Duodenal mucosa (tissue), 2 donors: ENCODE data around the gene OR56A3.

Source experiments
- H3K27ac ChIP-seq: one replicate; pipeline ENCODE4 v1.7.0; 2013; ENCODE audit warnings: low read depth, low read length
- H3K27me3 ChIP-seq, 2 donors: one replicate each; pipeline ENCODE4 v1.7.0; 2013; ENCODE audit warnings: low read length in 2 of 2, control low read depth in 1 of 2; ENCODE audit not compliant: insufficient read depth in 2 of 2, control insufficient read depth in 1 of 2
- H3K36me3 ChIP-seq, 2 donors: one replicate each; pipeline ENCODE4 v1.7.0; 2013; ENCODE audit warnings: low read length in 2 of 2, control low read depth in 1 of 2; ENCODE audit not compliant: insufficient read depth in 2 of 2, control insufficient read depth in 1 of 2
- H3K4me1 ChIP-seq, 2 donors: one replicate each; pipeline ENCODE4 v1.7.0; 2013; ENCODE audit warnings: low read length in 2 of 2, control low read depth in 1 of 2; ENCODE audit not compliant: insufficient read depth in 2 of 2, control insufficient read depth in 1 of 2
- H3K4me3 ChIP-seq, 2 donors: one replicate each; pipeline ENCODE4 v1.7.0; 2013; ENCODE audit warnings: low read length in 2 of 2, low read depth in 1 of 2
- H3K9ac ChIP-seq, 2 donors: one replicate each; pipeline ENCODE4 v1.7.0; 2013; ENCODE audit warnings: low read length in 2 of 2, low read depth in 1 of 2
- H3K9me3 ChIP-seq, 2 donors: one replicate each; pipeline ENCODE4 v1.7.0; 2013; ENCODE audit warnings: low read length in 2 of 2, control low read depth in 1 of 2; ENCODE audit not compliant: control insufficient read depth in 1 of 2

The OR56A3 gene

DNA sequence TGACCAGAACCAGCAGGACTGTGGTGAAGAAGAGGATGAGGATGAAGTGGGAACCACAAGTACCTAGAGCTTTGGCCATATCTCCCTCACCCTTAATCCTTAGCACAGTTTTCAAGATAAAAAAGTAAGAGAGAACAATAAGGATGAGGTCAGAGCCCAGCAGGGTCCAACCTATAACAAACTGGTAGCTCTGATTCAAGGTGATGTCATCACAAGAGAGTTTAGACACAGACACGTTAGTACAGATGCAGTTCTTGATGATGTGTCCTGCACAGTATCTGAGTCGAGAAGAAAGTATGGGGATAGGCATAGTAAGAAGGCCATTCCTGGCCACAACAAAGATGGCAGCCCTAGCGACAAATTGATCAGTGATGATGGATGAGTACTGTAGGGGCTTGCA, 25.7 kb downstream of the OR56A3 start:
- H3K27me3 ChIP-seq, result no peaks in the 10 kb centered on the region
- H3K9ac ChIP-seq, result no peak overlapping the region
- peaks cover 0 to 4% of the 10 kb centered on the region in 2 donors for H3K9me3 ChIP-seq
- H3K36me3 ChIP-seq, result no peaks in the 10 kb centered on the region
- H3K4me1 ChIP-seq, result no peaks in the 10 kb centered on the region
- no peak overlapping the region for H3K27ac ChIP-seq
- no peak overlapping the region for H3K4me3 ChIP-seq

GRCh38 chr11:5968394-5968793, 26.3 kb downstream of the OR56A3 start, which contains the start of gene OR56A5:
TSS of gene OR56A5 (minus strand) at chr11:5968494. CDS start at chr11:5968494, 0 bp downstream.
- no peaks in the 10 kb centered on the region for H3K4me1 ChIP-seq
- no peak within 1 kb of the TSS for H3K4me3 ChIP-seq
- no peaks in the 10 kb centered on the region for H3K27me3 ChIP-seq
- H3K9me3 ChIP-seq, result peaks cover 0 to 4% of the 10 kb centered on the region in 2 donors
- H3K27ac ChIP-seq, result no peak within 1 kb of the TSS
- H3K9ac ChIP-seq, result no peak within 1 kb of the TSS
- no peaks in the 10 kb centered on the region for H3K36me3 ChIP-seq

- Histone ChIP-seq H3K4me3 (no peak overlapping the region), H3K36me3 (no peaks in the 10 kb centered on the region), H3K27me3 (no peaks in the 10 kb centered on the region), H3K4me1 (no peaks in the 10 kb centered on the region), H3K9ac (no peak overlapping the region), H3K9me3 (no peaks in the 10 kb centered on the region), H3K27ac (no peak overlapping the region)
Observed at GRCh38 chr11:5973530-5973929, 31.5 kb downstream of the OR56A3 start.

DNA sequence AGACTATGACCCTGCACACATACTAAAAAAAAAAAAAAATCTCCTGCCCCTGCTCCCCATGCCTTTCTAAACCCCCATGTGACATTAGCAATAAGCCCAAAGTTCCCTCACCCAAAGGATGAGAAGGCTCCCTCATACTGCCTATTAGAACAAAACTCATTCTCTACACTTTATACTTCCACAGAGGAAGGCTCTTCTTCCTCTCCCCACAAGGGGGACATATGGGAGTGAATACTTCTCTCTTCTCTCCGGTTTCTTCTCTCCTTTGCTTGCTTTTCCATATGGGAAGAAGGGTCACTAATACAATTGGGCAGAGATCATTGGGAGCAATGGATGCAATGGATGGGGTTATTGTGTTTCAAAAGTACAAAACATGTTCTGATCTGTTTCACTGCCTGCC, 41.4 kb downstream of the OR56A3 start:
- Histone ChIP-seq H3K4me3 (no peak overlapping the region), H3K36me3 (no peaks in the 10 kb centered on the region), H3K27ac (no peak overlapping the region), H3K27me3 (peaks cover 0 to 6% of the 10 kb centered on the region in 2 donors), H3K9ac (no peak overlapping the region), H3K9me3 (peaks cover 0 to 4% of the 10 kb centered on the region in 2 donors), H3K4me1 (no peaks in the 10 kb centered on the region)

DNA sequence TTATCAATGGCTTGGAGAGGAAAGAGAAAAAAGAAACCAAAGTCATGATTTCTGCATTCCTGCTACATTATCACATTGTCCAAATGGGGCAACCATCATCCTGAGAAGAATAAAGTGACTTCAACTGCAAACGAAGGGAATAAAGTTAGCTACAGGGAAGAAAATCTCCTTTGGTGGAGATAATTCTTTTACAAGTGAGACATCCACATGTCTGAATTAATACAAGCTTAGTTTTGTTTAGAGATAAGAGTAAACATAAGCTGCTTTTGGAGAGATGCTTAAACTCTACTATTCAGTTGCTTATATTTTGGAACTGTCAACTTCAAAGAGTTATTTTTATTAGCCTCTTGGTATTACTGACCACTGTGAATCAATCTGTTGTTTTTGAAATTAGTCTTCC, 44.8 kb downstream of the OR56A3 start, which contains the start of gene OR52L1:
OR52L1 (minus strand) TSS at position 101 of the 400 bp plus-strand sequence; CDS start at position 46, 55 bp downstream.
- no peak within 1 kb of the TSS for H3K4me3 ChIP-seq
- no peak within 1 kb of the TSS for H3K9ac ChIP-seq
- peaks cover 5% of the 10 kb centered on the region in 2 donors for H3K27me3 ChIP-seq
- no peaks in the 10 kb centered on the region for H3K36me3 ChIP-seq
- no peaks in the 10 kb centered on the region for H3K4me1 ChIP-seq
- peaks cover 0 to 3% of the 10 kb centered on the region in 2 donors for H3K9me3 ChIP-seq
- no peak within 1 kb of the TSS for H3K27ac ChIP-seq

DNA sequence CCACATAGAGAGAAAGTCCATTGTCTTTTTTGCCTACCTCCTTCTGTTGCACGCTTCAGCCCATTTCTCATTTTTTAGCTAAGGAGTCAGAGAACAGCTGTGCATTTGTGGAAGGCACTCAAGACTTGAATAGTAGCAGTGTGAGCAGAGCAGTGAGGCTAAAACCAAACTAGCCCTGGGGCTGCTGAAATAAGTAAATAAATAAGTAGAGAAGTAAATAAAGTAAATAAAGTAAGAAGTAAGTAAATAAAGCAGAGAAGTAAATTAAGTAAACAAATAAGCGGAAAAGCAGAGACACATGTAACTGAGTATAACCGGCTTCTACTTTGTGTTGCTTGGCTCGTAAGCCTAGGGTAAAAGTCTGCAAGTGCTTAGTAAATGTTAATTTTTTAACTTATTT, 47.2 kb downstream of the OR56A3 start:
- no peak overlapping the region for H3K27ac ChIP-seq

GRCh38 chr11:5992150-5992549, 50.1 kb downstream of the OR56A3 start:
- Histone ChIP-seq H3K36me3 (no peaks in the 10 kb centered on the region), H3K9me3 (no peaks in the 10 kb centered on the region), H3K4me1 (no peaks in the 10 kb centered on the region), H3K9ac (no peak overlapping the region), H3K27ac (no peak overlapping the region), H3K27me3 (peaks cover 0 to 5% of the 10 kb centered on the region in 2 donors), H3K4me3 (no peak overlapping the region)

More for the DNA sequence above, 47.2 kb downstream of the OR56A3 start:
- Histone ChIP-seq H3K27me3 (peaks cover 3 to 5% of the 10 kb centered on the region in 2 donors), H3K4me1 (no peaks in the 10 kb centered on the region), H3K36me3 (no peaks in the 10 kb centered on the region), H3K9ac (no peak overlapping the region), H3K9me3 (no peaks in the 10 kb centered on the region), H3K4me3 (no peak overlapping the region)

- H3K27me3 ChIP-seq, result peaks cover 0 to 5% of the 10 kb centered on the region in 2 donors
- H3K9ac ChIP-seq, result no peak overlapping the region
- no peak overlapping the region for H3K4me3 ChIP-seq
- H3K27ac ChIP-seq, result no peak overlapping the region
- no peaks in the 10 kb centered on the region for H3K4me1 ChIP-seq
- no peaks in the 10 kb centered on the region for H3K9me3 ChIP-seq
- no peaks in the 10 kb centered on the region for H3K36me3 ChIP-seq
Observed at GRCh38 chr11:5992604-5993251, 50.7 kb downstream of the OR56A3 start.

DNA sequence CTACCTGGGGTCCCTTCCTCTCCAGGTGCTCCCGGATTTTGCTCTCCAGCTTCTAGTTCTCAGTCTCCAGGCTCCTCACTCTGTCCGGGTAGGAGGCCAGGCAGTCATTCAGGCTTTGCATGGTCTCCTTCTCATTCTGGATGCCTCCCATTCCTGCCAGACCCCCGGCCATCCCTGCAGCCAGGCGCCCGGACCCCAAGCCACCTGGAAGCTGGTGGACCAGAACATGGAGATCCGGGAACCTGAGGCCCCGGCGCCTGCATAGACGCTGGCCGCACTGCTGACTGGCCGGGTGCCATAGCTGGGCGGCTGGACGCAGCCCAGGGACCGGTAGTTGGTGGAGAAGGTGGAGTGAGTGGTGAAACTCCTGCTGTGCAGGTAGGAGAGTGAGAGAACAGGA, 52.7 kb downstream of the OR56A3 start:
- Histone ChIP-seq H3K27me3 (no peaks in the 10 kb centered on the region), H3K9me3 (no peaks in the 10 kb centered on the region), H3K4me1 (no peaks in the 10 kb centered on the region), H3K4me3 (no peak overlapping the region), H3K36me3 (no peaks in the 10 kb centered on the region), H3K9ac (no peak overlapping the region), H3K27ac (no peak overlapping the region)
